Transverse colon (tissue), 4 donors: ENCODE results near the gene NRARP.

Experiments used
- CTCF ChIP-seq, 5 experiments: fragments of 200-600 bp in 3 of 5; fragments of 450-650 bp in 2 of 5; sonication (generic) in 3 of 5; IDR thresholded peaks; 1 replicate in 2 of 5; 2 replicates in 3 of 5; pipeline ENCODE4 v1.5.1; 2016 to 2017; ENCODE audit warnings: antibody characterized with exemption in 5 of 5, inconsistent platforms in 3 of 5, mild to moderate bottlenecking in 2 of 5, moderate library complexity in 1 of 5
- EP300 ChIP-seq: sonication (generic); formaldehyde crosslinking; IDR thresholded peaks from one replicate; pipeline ENCODE4 v1.6.1; 2017; ENCODE audit warnings: antibody characterized with exemption, low read depth
- POLR2A ChIP-seq: fragments of 450-650 bp; IDR thresholded peaks from one replicate; pipeline ENCODE4 v1.6.1; 2016; ENCODE audit warnings: antibody characterized with exemption, mild to moderate bottlenecking, moderate library complexity
- POLR2AphosphoS5 ChIP-seq, 3 donors: sonication (generic); formaldehyde crosslinking; IDR thresholded peaks; one replicate each; pipeline ENCODE4 v1.6.1; 2016; ENCODE audit warnings: antibody characterized with exemption in 3 of 3

GRCh38 chr9:137309368-137310188 is 7.5 kb upstream of the NRARP start:
- no peak for TF ChIP-seq EP300
- no peak for TF ChIP-seq CTCF (IDR thresholded peaks at IDR 0.05)
- TF ChIP-seq POLR2AphosphoS5 (IDR thresholded peaks at IDR 0.05) = no peak
- TF ChIP-seq POLR2A = no peak
